Left hindlimb (tissue), 1 donor: Measurements from ENCODE around the gene BAG2.

Experiments used
- DNase-seq: peaks from one replicate; pipeline ENCODE4 v3.0.0-alpha.2; 2018

Gene BAG2

DNA sequence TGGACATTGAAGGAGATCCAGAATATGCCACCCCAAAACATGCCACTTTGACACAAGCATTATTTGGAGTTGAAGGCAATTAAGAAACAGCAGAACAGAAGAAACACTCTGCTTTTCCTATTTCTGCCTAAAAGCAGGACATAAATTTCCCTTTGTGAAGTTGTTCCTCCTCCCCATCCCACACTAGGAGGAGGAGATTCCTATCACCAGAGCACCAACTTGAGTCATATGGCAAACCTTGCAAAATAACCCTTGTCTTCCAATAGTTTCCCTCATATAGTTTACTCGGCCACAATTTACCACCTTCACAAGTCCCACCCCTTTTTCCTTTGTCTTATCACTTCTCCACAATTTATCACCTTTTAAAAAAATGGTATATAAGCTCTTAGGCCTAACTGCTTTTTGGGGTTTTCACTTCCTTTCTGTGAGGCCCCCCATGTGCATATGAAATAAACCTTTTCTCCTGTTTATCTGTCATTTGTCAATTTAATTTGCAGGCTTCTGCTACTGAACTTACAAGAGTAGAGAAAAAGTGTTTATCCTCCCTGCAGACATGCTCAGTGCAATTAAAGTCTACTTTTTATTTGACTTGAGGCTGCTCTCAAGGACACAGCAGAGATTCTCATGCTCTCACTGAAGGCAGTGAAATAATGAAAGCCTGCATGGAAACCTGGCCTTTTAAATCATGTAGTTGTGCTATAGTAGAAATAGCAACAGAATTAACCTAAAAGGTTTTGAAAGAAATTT, 52.8 kb downstream of the BAG2 start:
- no peak for DNase-seq

DNA sequence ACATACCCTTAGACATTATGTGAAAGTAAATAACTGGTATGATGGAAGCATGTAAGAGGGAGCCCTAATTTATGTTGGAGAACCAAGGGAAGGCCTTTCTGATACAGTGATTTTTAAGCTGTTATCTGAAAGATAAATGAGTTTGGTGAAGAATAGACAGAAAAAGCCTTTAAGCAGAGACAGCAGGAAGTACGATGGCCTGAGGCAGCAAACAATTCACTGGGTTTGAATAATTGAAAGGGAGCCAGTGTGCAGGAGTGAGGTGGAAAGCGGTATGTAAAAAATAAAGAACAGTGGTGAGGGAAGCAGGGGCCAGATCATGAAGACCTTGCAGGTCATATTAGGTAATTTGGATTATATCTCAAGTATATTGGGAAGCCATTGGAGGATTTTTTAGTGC, 54.1 kb downstream of the BAG2 start:
- no peak for DNase-seq
